SK-N-SH (cell line): Measurements from ENCODE around the gene COL8A2. TPM values are rescaled to one million over a fixed set of nuclear protein-coding genes. Genes with fewer than 3 reads are reported as not detected.

Experiments
- CTCF ChIA-PET: fragments of 300-600, 350-600 bp; formaldehyde crosslinking; extraction: SDS; loops from one replicate; lab custom pipeline; 2021; lab: Yijun Ruan, JAX
- POLR2A ChIA-PET: fragments of 350-600 bp; sonication (Branson Sonifier 250); formaldehyde crosslinking; extraction: SDS; loops from one replicate; lab custom pipeline; 2020; ENCODE audit warnings: antibody characterized with exemption, inconsistent platforms; lab: Yijun Ruan, JAX
- DNase-seq: peaks from one replicate; pipeline ENCODE4 v3.0.0; 2012
- H2AFZ ChIP-seq: fragments of 200-600 bp; sonication (generic); 2 replicates; pipeline ENCODE4 v1.8.1; 2016; ENCODE audit warnings: antibody characterized with exemption, mild to moderate bottlenecking, low read depth
- H3F3A ChIP-seq: fragments of 200-600 bp; sonication (generic); replicated peaks from 2 replicates; pipeline ENCODE3; 2016; ENCODE audit warnings: antibody characterized with exemption, mild to moderate bottlenecking; ENCODE audit not compliant: insufficient read depth
- H3K27ac ChIP-seq, 2 experiments: fragments of 200-500 bp in 1 of 2; fragments of 200-600 bp in 1 of 2; sonication (Bioruptor generic) in 1 of 2; sonication (generic), shearing (Covaris generic) in 1 of 2; 2 replicates each; pipeline versions ENCODE4 v1.5.1 to v1.6.1; 2014 to 2016; ENCODE audit warnings: low read depth in 2 of 2, inconsistent platforms in 1 of 2, low read length in 1 of 2, mild to moderate bottlenecking in 1 of 2, mixed read lengths in 1 of 2
- H3K27me3 ChIP-seq: fragments of 200-600 bp; sonication (generic), shearing (Covaris generic); 2 replicates; pipeline ENCODE4 v1.6.1; 2016; ENCODE audit warnings: mixed run types; ENCODE audit not compliant: insufficient read depth
- H3K36me3 ChIP-seq, 2 experiments: fragments of 200-500 bp in 1 of 2; fragments of 200-600 bp in 1 of 2; sonication (Bioruptor generic) in 1 of 2; sonication (generic) in 1 of 2; replicated peaks in 1 of 2; 2 replicates each; pipeline versions ENCODE3 to v1.5.1; 2014 to 2016; ENCODE audit warnings: low read length in 1 of 2, mild to moderate bottlenecking in 1 of 2; ENCODE audit not compliant: insufficient read depth in 2 of 2, control insufficient read depth in 1 of 2
- H3K4me1 ChIP-seq, 2 experiments: fragments of 200-500 bp in 1 of 2; fragments of 200-600 bp in 1 of 2; sonication (Bioruptor generic) in 1 of 2; sonication (generic), shearing (Covaris generic) in 1 of 2; 2 replicates each; pipeline versions ENCODE4 v1.5.1 to v1.6.1; 2014 to 2016; ENCODE audit warnings: low read depth in 1 of 2, low read length in 1 of 2, mixed run types in 1 of 2; ENCODE audit not compliant: insufficient read depth in 2 of 2, control insufficient read depth in 1 of 2
- H3K4me2 ChIP-seq: fragments of 200-600 bp; sonication (generic), shearing (Covaris generic); 2 replicates; pipeline ENCODE4 v1.6.1; 2017; ENCODE audit warnings: mixed run types
- H3K4me3 ChIP-seq, 2 experiments: fragments of 200-500 bp in 1 of 2; fragments of 200-600 bp in 1 of 2; sonication (Bioruptor generic) in 1 of 2; sonication (generic), shearing (Covaris generic) in 1 of 2; 2 replicates each; pipeline versions ENCODE4 v1.5.1 to v1.8.1; 2014 to 2016; ENCODE audit warnings: low read depth in 2 of 2, inconsistent platforms in 1 of 2, low read length in 1 of 2, mild to moderate bottlenecking in 1 of 2, mixed read lengths in 1 of 2, moderate library complexity in 1 of 2
- H3K79me2 ChIP-seq: fragments of 200-600 bp; sonication (generic); 2 replicates; pipeline ENCODE4 v1.8.1; 2017; ENCODE audit warnings: mild to moderate bottlenecking; ENCODE audit not compliant: insufficient read depth
- H3K9ac ChIP-seq: fragments of 200-600 bp; sonication (generic); 2 replicates; pipeline ENCODE4 v1.6.1; 2017; ENCODE audit warnings: mixed run types
- H3K9me2 ChIP-seq: fragments of 200-600 bp; sonication (generic); 2 replicates; pipeline ENCODE4 v1.6.1; 2017; ENCODE audit warnings: mixed run types
- H3K9me3 ChIP-seq: fragments of 200-600 bp; sonication (generic); 2 replicates; pipeline ENCODE4 v1.6.1; 2017; ENCODE audit warnings: mixed run types, mild to moderate bottlenecking, moderate library complexity
- H4K20me1 ChIP-seq: fragments of 200-600 bp; sonication (generic); 2 replicates; pipeline ENCODE4 v1.6.1; 2017; ENCODE audit warnings: mild to moderate bottlenecking, mixed run types; ENCODE audit not compliant: insufficient read depth
- CHD2 ChIP-seq: fragments of 150-350 bp; IDR thresholded peaks from 2 replicates; pipeline ENCODE4 v1.6.1; 2018; ENCODE audit warnings: low read length; ENCODE audit not compliant: partially characterized antibody
- EP300 ChIP-seq, 2 experiments: IDR thresholded peaks; 2 replicates each; pipeline versions ENCODE4 v1.4.0 to v1.6.1; 2012; ENCODE audit warnings: borderline replicate concordance in 1 of 2, low read depth in 1 of 2, low read length in 1 of 2
- EZH2phosphoT487 ChIP-seq: fragments of 200-600 bp; sonication (generic); IDR thresholded peaks from 2 replicates; pipeline ENCODE4 v1.6.1; 2017; ENCODE audit warnings: low read depth, mixed run types, mild to moderate bottlenecking, antibody characterized with exemption, moderate library complexity, borderline replicate concordance
- FOSL2 ChIP-seq: IDR thresholded peaks from 2 replicates; pipeline ENCODE4 v1.4.0; 2012; ENCODE audit warnings: low read depth, mild to moderate bottlenecking, moderate library complexity, borderline replicate concordance
- FOXM1 ChIP-seq: IDR thresholded peaks from 2 replicates; pipeline ENCODE4 v1.4.0; 2012; ENCODE audit warnings: low read depth, mild to moderate bottlenecking
- GATA2 ChIP-seq: sonication (generic); formaldehyde crosslinking; IDR thresholded peaks from 2 replicates; pipeline ENCODE4 v1.5.0; 2020; ENCODE audit warnings: mild to moderate bottlenecking, missing genetic modification reagents
- NFIC ChIP-seq: IDR thresholded peaks from 2 replicates; pipeline ENCODE4 v1.4.0; 2012; ENCODE audit warnings: borderline replicate concordance
- NRF1 ChIP-seq: IDR thresholded peaks from 2 replicates; pipeline ENCODE4 v1.6.1; 2012; ENCODE audit warnings: low read depth, mild to moderate bottlenecking, low read length
- TEAD4 ChIP-seq: IDR thresholded peaks from 2 replicates; pipeline ENCODE4 v1.4.0; 2012; ENCODE audit warnings: mild to moderate bottlenecking, borderline replicate concordance; ENCODE audit not compliant: insufficient read depth
- YY1 ChIP-seq: IDR thresholded peaks from 2 replicates; pipeline ENCODE4 v1.4.0; 2012; ENCODE audit warnings: low read depth, mild to moderate bottlenecking
- WGBS: methylation state at CpG from one replicate; pipeline ENCODE4 v1.1.6; 2017; ENCODE audit warnings: low lambda C conversion rate; 5-methylcytosine and 5-hydroxymethylcytosine counted together
- polyA plus RNA-seq, 3 experiments: library from polyadenylated mRNA; depleted of rRNA; stranded (reverse); fragments of >200 nt; gene quantifications; 2 replicates each; pipeline ENCODE4 v1.2.3, GENCODE V29; 2012
- TF ChIP-seq, protein P1 (sequence below): IDR thresholded peaks from 2 replicates; pipeline ENCODE4 v1.4.0; 2012; ENCODE audit warnings: low read depth, borderline replicate concordance
- TF ChIP-seq, protein P2 (sequence below): fragments of 150-350 bp; IDR thresholded peaks from 2 replicates; pipeline ENCODE4 v1.6.1; 2017; ENCODE audit warnings: antibody characterized with exemption, low read length, low read depth, borderline replicate concordance

Gene COL8A2
- polyA plus RNA-seq, 1 of the 3 experiments (the other 2 are of a cell fraction): 3.1 TPM

DNA sequence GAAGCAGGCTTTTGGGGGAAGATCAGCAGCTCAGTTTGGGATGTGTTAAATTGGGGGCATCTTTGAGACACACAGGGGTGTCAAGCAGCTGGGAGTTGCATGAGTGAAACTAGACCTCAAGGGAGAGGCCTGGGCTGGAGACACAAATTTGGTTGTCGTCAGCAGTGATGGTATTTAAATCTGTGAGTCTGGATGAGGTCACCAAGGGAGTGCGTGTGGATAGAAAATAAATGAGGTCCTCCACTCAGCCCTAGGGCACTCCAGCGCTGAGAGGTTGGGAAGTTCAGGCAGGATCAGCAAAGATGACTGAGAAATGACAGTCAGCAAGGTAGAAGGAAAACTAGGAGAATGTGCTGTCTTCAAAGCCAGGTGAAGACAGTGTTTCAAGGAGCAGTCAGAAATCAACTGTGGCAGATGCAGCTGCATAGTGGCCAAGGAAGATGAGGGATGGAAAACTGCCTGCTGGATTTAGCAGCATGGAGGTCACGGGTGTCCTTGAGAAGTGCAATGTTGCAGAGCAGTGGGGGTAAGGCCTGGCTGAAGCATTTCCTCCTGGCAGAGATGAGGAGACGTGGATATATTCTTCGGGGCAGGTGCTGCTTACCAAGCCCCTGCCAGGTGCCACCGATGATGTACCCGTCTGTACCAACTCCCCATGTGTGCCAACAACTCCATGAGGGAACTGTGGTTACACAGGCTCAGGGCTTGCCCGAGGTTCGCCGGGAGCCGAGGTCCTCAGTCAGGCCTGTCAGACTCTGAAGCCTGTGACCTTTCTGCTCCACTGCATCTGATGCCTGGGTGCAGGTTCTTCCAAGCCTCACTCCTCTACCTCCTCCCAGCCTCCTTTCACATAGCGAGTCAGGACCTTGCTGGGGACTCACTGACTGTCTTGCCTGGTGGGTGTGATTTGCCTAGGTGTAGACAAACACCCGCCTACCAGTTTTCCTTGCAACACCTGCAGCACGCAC is 42.2 kb upstream of the COL8A2 start (continued):
- TF ChIP-seq EZH2phosphoT487: no peak
- no peak for TF ChIP-seq TEAD4
- TF ChIP-seq NRF1: no peak
- no peak for TF ChIP-seq EP300 (IDR thresholded peaks at IDR 0.05; ENCODE audit: borderline replicate concordance in 1 of 2, low read depth in 1 of 2, low read length in 1 of 2)
- TF ChIP-seq GATA2 (CRISPR knock-in tag): no peak
- no peak for TF ChIP-seq YY1

DNA sequence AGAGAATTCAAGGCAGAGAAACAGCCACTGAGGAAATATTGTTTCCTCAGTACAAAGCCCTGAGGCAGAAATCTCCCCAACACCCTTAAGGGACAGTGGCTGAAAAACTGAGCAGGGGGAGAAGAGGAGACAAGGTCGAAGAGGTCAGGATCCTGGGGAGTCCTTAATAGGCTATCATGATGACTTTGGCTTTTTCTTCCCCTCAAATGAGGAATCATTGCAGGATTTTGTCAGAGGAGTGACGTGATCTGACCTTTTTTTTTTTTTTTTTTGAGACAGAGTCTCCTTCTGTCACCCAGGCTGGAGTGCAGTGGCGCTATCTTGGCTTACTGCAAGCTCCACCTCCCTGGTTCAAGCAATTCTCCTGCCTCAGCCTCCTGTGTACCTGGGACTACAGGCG is 41.1 kb upstream of the COL8A2 start:
- ChIA-PET POLR2A (no interaction called here), CTCF (interaction anchor here (0.7 to 3.8 kb wide), 2 partner anchors 22 to 93 kb away, joined by 4 to 15 read pairs; no protein-coding TSS in a partner anchor)
- Histone ChIP-seq H3K4me2 (no peak overlapping the region), H3F3A (peaks cover 18% of the 10 kb centered on the region), H3K27ac (no peak overlapping the region), H3K27me3 (no peaks in the 10 kb centered on the region), H3K4me3 (no peak overlapping the region), H3K9ac (no peak overlapping the region), H3K79me2 (peaks cover 100% of the 10 kb centered on the region), H3K4me1 (peaks cover 16 to 22% of the 10 kb centered on the region in 2 experiments; a peak in 2 of 4 replicates), H3K9me2 (no peaks in the 10 kb centered on the region), H3K36me3 (peaks cover 6 to 35% of the 10 kb centered on the region in 2 experiments), H2AFZ (no peak overlapping the region), H4K20me1 (peaks cover 96% of the 10 kb centered on the region), H3K9me3 (no peaks in the 10 kb centered on the region)
- TF ChIP-seq FOSL2: no peak
- TF ChIP-seq, protein P1, sequence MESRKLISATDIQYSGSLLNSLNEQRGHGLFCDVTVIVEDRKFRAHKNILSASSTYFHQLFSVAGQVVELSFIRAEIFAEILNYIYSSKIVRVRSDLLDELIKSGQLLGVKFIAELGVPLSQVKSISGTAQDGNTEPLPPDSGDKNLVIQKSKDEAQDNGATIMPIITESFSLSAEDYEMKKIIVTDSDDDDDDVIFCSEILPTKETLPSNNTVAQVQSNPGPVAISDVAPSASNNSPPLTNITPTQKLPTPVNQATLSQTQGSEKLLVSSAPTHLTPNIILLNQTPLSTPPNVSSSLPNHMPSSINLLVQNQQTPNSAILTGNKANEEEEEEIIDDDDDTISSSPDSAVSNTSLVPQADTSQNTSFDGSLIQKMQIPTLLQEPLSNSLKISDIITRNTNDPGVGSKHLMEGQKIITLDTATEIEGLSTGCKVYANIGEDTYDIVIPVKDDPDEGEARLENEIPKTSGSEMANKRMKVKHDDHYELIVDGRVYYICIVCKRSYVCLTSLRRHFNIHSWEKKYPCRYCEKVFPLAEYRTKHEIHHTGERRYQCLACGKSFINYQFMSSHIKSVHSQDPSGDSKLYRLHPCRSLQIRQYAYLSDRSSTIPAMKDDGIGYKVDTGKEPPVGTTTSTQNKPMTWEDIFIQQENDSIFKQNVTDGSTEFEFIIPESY: no peak
- no peak for TF ChIP-seq CHD2
- no peak for TF ChIP-seq FOXM1
- TF ChIP-seq TEAD4: no peak
- TF ChIP-seq NFIC: no peak
- TF ChIP-seq, protein P2, sequence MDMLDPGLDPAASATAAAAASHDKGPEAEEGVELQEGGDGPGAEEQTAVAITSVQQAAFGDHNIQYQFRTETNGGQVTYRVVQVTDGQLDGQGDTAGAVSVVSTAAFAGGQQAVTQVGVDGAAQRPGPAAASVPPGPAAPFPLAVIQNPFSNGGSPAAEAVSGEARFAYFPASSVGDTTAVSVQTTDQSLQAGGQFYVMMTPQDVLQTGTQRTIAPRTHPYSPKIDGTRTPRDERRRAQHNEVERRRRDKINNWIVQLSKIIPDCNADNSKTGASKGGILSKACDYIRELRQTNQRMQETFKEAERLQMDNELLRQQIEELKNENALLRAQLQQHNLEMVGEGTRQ: no peak
- WGBS: 56% methylated on average over 3 of the region's 4 CpGs
- DNase-seq: no peak
